Stimulated activated naive B cell treated with anti-CD40 and anti-IgM and Interleukin-4, amounts not matched to agents 10 μg/mL and 1 μg/mL and 100 μg/mL, for 72 hours (primary cell): ENCODE data around the gene ORC3.
"Not testable (repeated sequence)": the region's sequence is repeated elsewhere in the genome, so short reads cannot be mapped to it uniquely, and the experiment has no call there.

Experiments
- ATAC-seq, 2 donors: fragments of 150-1000 bp; cut with Tn5 transposase; replicated peaks; 2 replicates each; pipeline ENCODE4 v1.10.0; 2021; ENCODE audit warnings: moderate library complexity in 1 of 2
- DNase-seq: peaks from one replicate; pipeline ENCODE4 v3.0.0; 2021
- H3K27ac Mint-ChIP-seq: one replicate; pipeline ENCODE4 v1.8.0; 2022; ENCODE audit warnings: mild to moderate bottlenecking, mixed read lengths
- H3K27me3 Mint-ChIP-seq, 2 donors: one replicate each; pipeline ENCODE4 v1.8.0; 2022; ENCODE audit warnings: mixed read lengths in 2 of 2
- H3K36me3 Mint-ChIP-seq, 2 donors: one replicate each; pipeline ENCODE4 v1.8.0; 2022; ENCODE audit warnings: mixed read lengths in 2 of 2, mild to moderate bottlenecking in 1 of 2
- H3K4me1 Mint-ChIP-seq, 2 donors: one replicate each; pipeline ENCODE4 v1.8.0; 2022; ENCODE audit warnings: mixed read lengths in 2 of 2, mild to moderate bottlenecking in 1 of 2
- H3K4me3 Mint-ChIP-seq, 2 donors: one replicate each; pipeline ENCODE4 v1.8.0; 2022; ENCODE audit warnings: mild to moderate bottlenecking in 2 of 2, mixed read lengths in 2 of 2, moderate library complexity in 1 of 2
- H3K9me3 Mint-ChIP-seq, 2 donors: one replicate each; pipeline ENCODE4 v1.8.0; 2022; ENCODE audit warnings: mixed read lengths in 2 of 2, mild to moderate bottlenecking in 1 of 2

Gene ORC3

DNA sequence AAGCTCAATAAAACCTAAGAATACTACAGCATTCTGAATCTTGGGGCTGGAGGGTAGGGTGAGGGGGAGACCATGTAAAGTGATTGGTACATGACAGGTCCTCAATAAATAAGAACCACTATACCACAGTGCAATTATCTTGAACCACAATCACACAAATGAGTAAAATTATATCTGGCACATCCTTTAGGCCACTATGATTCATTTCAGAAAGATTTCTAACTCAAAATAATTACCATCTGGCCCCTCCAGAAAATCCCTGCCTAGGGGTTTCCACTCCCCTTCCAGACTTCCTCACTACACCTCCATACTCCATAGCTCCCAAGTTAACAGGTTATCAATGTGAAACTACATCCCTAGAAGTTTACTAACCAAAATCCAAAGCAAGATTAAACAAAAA is 92.4 kb downstream of the ORC3 start:
- Mint-ChIP-seq H3K4me1 (peaks cover 23 to 49% of the 10 kb centered on the region in 2 donors), H3K27me3 (no peaks in the 10 kb centered on the region), H3K27ac (peak overlapping the region; percentile 86), H3K9me3 (no peaks in the 10 kb centered on the region), H3K36me3 (peaks cover 37 to 58% of the 10 kb centered on the region in 2 donors), H3K4me3 (peak overlapping the region; percentile 7 to 36)
- ATAC-seq (peak; percentile 68 to 84), DNase-seq (no peak)

DNA sequence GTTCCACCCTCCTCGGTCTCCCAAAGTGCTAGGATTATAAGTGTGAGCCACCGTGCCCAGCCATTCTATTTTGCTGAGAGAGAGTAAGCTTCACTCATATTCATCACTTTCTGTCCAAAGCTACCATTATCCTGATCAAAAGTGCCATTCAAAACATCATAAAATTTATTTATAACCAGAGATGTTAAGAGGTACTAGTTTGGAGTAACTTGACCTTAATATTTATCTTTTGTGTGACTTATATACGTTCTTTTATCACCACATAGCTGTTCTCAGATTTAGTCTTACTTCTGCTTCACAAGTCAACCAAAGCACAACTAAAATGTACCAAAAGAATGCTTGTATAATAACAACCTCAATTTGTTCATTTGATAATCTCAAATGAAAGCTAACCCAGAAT is 94.0 kb downstream of the ORC3 start:
- Mint-ChIP-seq H3K27me3 (no peaks in the 10 kb centered on the region), H3K36me3 (peaks cover 29 to 54% of the 10 kb centered on the region in 2 donors), H3K4me3 (peak overlapping the region in 1 of 2 donors; percentile 60), H3K9me3 (no peaks in the 10 kb centered on the region), H3K4me1 (peaks cover 24 to 49% of the 10 kb centered on the region in 2 donors), H3K27ac (peak overlapping the region; percentile 75)
- DNase-seq (no peak), ATAC-seq (peak; percentile 71 to 72)

DNA sequence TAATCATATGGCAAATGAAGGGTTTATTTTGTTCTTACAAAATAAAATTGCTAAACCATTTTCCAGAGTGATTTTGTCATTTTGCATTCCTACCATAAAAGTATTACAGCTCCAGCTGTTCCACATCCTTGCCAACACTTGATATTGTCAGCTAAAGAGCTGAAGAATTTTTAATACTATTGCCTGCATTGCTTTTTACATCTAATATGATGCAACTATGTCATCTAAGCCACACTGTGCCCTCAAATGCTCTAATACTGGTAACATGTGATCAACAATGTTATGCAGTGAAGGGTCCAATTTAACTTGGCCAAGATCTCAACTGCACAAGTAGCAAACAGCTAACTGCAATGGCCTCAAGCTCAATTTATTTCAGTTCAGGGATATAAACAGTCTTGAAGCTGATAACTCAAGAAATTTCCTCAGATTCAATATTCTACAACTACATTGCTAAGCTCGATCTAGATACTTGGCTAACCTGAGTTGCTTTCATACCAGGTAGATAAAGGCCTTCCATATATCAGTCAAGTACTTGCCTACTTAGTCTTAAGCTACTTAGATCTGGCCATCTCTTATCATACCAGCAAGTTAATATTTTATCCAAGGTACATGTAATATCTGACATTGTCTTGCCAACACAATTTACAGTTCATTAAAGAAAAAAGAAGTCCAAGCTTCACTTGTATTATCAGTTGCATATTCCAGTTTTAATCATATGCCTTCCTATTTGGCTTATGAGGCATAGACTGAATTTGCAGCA is 95.1 kb downstream of the ORC3 start:
- Mint-ChIP-seq H3K27ac (no peak overlapping the region), H3K9me3 (no peaks in the 10 kb centered on the region), H3K36me3 (peaks cover 25 to 54% of the 10 kb centered on the region in 2 donors), H3K4me1 (peaks cover 22 to 60% of the 10 kb centered on the region in 2 donors), H3K27me3 (no peaks in the 10 kb centered on the region), H3K4me3 (no peak overlapping the region)
- DNase-seq (no peak), ATAC-seq (no peak)

DNA sequence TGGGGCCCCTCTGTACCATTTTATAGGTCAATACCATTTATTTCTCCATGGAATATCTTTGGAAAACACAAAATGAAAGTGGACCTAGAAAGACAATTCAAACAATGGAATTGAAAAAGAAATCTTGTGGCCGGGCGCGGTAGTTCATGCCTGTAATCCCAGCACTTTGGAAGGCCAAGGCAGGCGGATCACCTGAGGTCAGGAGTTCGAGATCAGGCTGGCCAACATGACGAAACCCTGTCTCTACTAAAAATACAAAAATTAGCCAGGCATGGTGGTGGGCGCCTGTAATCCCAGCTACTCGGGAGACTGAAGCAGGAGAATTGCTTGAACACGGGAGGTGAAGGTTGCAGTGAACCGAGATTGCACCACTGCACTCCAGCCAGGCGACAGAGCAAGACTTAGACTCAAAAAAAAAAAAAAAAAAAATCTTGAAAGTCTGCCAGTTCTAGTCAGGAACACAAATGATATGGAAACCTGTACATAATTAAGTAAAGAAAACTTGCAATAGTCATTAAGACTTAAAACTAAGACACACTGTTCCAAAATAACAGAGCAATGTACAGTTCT is 96.8 kb downstream of the ORC3 start:
- not testable (repeated sequence) for H3K4me3 Mint-ChIP-seq, DNase-seq, H3K9me3 Mint-ChIP-seq, H3K27me3 Mint-ChIP-seq, ATAC-seq
- peaks cover 33 to 76% of the 10 kb centered on the region in 2 donors for H3K4me1 Mint-ChIP-seq
- peaks cover 25 to 49% of the 10 kb centered on the region in 2 donors for H3K36me3 Mint-ChIP-seq
- H3K27ac Mint-ChIP-seq, result peak overlapping the region; percentile 31

DNA sequence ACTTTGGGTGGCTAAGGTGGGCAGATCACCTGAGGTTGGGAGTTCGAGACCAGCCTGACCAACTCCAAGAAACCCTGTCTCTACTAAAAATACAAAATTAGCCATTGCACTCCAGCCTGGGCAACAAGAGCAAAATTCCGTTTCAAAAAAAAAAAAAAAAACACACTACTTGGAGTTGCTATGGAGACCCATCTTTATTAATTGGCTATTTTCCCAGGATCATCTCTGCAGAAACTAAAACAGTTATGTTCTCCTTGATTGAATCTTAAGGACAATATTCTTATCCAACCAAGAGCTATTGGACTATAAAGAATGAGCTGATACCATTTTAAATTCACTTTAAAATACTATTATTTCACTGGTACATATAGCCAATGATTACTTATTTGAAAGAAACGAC is 97.4 kb downstream of the ORC3 start:
- no peak for DNase-seq
- no peak overlapping the region for H3K4me3 Mint-ChIP-seq
- H3K36me3 Mint-ChIP-seq, result peaks cover 25 to 47% of the 10 kb centered on the region in 2 donors
- no peaks in the 10 kb centered on the region for H3K9me3 Mint-ChIP-seq
- H3K27ac Mint-ChIP-seq, result peak overlapping the region; percentile 31
- no peaks in the 10 kb centered on the region for H3K27me3 Mint-ChIP-seq
- no peak for ATAC-seq
- peaks cover 30 to 80% of the 10 kb centered on the region in 2 donors for H3K4me1 Mint-ChIP-seq

DNA sequence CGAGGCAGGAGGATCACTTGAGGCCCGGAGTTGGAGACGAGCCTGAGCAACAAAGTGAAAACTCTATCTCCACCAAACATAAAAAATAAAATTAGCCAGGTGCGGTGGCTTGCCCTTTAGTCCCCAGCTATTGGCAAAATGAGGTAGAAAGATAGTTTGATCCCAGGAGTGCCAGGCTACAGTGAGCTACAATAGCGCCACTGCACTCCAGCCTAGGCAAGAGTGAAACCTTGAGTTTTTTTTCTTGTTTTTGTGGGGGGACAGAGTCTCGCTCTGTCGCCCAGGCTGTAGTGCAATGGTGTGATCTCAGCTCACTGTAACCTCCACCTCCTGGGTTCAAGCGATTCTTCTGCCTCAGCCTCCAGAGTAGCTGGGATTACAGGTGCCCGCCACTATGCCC is 98.0 kb downstream of the ORC3 start:
- not testable (repeated sequence) for DNase-seq, H3K4me3 Mint-ChIP-seq, H3K9me3 Mint-ChIP-seq, H3K27ac Mint-ChIP-seq, H3K27me3 Mint-ChIP-seq, ATAC-seq
- Mint-ChIP-seq H3K36me3 (peaks cover 23 to 41% of the 10 kb centered on the region in 2 donors), H3K4me1 (peaks cover 27 to 80% of the 10 kb centered on the region in 2 donors)

DNA sequence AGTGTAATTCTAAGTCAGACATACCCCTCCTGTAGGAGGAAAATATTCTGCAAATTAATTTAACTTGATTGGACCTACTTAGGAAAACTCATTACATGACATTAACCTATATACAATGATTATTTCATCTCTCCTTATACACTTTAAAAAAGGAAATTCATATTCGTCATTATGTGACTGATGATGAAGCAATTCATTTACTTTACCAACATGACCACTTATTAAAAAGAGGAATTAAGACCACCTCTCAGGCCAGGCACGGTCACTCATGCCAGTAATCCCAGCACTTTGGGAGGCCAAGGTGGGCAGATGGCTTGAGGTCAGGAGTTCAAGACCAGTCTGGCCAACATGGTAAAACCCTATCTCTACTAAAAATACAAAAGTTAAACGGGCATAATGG is 100.5 kb downstream of the ORC3 start:
- no peak for DNase-seq
- Mint-ChIP-seq H3K9me3 (no peaks in the 10 kb centered on the region), H3K27ac (no peak overlapping the region), H3K36me3 (peaks cover 18 to 33% of the 10 kb centered on the region in 2 donors), H3K4me3 (peak overlapping the region; percentile 21 to 22), H3K4me1 (peaks cover 23 to 76% of the 10 kb centered on the region in 2 donors), H3K27me3 (no peaks in the 10 kb centered on the region)
- ATAC-seq, result no peak

DNA sequence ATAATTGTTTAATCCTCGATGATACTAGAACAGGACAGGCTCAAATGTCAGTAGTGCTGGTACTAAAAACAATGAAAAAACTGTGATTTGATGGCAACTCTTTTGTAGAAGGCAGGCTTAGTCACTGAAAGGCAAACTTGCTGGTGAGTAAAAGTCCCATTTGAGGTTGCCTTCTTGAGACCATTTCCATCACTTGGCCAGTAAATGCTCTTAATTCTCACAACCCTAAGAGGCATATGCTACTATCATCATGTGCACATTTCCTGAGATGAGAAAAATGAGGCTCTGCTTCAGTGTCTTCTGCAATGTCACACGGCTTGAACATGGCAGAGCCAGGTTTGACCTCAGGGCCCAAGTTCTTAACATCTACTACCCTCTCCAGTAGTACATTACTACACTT is 102.2 kb downstream of the ORC3 start:
- Mint-ChIP-seq H3K36me3 (peaks cover 9 to 23% of the 10 kb centered on the region in 2 donors), H3K4me3 (no peak overlapping the region), H3K9me3 (no peaks in the 10 kb centered on the region), H3K27ac (peak overlapping the region; percentile 88), H3K27me3 (no peaks in the 10 kb centered on the region), H3K4me1 (peaks cover 23 to 69% of the 10 kb centered on the region in 2 donors)
- DNase-seq (no peak), ATAC-seq (no peak)

DNA sequence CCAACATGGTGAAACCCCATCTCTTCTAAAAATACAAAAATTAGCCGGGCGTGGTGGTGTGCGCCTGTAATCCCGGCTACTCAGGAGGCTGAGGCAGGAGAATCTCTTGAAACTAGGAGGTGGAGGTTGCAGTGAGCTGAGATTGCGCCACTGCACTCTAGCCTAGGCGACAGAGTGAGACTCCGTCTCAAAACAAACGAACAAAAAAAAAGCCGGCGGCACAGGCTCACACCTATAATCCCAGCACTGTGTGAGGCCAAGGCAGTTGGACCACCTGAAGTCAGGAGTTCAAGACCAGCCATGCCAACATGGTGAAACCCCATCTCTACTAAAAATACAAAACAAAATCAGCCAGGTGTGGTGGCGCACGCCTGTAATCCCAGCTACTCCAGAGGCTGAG is 106.9 kb downstream of the ORC3 start:
- Mint-ChIP-seq H3K36me3 (peaks cover 19 to 27% of the 10 kb centered on the region in 2 donors), H3K27ac (peak overlapping the region; percentile 20), H3K4me1 (peaks cover 23 to 55% of the 10 kb centered on the region in 2 donors)
- not testable (repeated sequence) for ATAC-seq, H3K4me3 Mint-ChIP-seq, H3K27me3 Mint-ChIP-seq, DNase-seq, H3K9me3 Mint-ChIP-seq

DNA sequence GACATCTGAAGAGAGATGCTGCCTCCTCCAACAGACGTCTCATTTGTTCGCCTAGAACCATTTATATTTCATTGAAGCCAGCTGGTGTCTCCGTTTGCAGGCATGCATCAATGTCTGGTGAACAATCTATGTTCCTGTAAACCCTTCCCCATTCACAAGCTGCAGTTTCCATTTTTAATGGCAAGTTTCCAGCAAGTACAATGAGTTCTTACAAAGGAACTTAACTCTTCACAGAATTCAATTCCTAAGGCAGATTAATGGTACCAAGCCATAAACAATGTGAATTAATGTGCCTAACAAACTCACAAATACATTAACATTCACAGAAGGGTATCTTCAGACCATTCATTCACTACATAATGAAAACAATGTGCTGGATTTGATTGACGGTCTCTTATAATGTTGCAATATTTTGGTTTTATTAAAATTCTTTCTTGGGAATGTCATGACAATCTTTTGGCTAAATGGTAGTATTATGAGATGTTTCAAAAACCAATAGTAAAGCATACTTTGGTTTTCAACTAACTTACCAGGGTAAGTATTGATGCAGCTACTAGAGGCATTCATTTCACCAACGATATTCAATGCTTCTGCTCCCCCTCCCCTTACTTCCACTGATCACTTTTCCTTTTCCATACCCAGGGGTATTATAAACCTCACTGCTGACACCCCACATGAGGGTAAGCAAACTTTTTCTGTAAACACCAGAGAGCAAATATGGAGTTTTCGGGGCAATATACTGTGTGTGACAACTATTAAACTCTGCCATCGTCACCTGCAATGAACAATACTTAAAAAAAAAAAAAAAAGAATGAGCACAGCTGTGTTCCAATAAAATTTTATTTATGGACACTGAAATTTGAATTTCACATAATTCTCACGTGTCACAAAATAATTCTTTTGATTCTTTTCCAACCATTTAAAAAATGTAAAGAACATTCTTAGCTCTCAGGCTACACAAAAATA is 107.9 kb downstream of the ORC3 start:
- peaks cover 24 to 50% of the 10 kb centered on the region in 2 donors for H3K4me1 Mint-ChIP-seq
- no peak for DNase-seq
- H3K9me3 Mint-ChIP-seq, result no peaks in the 10 kb centered on the region

DNA sequence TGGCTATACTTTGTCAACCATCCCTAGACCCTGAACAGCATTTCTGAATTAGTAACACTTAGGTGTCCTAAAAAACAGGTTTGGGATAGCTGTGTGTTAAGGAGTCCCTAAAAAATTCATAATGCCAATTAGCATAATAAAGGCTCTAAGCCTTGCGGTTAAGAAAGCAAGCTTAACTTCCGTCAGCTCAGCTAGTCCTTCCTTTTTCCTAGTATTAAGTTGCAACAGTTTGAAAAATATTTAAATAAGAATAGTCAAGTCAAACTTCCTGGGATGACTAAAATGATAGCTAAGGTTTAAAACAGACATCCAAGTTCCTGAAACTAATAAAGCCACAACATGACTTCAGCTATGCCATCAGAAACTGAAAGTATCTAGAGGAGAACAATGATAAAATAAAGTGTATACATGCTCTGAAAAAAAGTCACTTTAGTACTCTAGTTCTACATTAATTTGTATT is 108.6 kb downstream of the ORC3 start:
- DNase-seq (no peak), ATAC-seq (peak in 1 of 2 donors; percentile 7)
- Mint-ChIP-seq H3K27me3 (no peaks in the 10 kb centered on the region), H3K27ac (peak overlapping the region; percentile 14), H3K4me1 (peaks cover 24 to 47% of the 10 kb centered on the region in 2 donors), H3K4me3 (peak overlapping the region; percentile 96 to 97), H3K36me3 (peaks cover 19 to 27% of the 10 kb centered on the region in 2 donors), H3K9me3 (no peaks in the 10 kb centered on the region)

More for the DNA sequence above, 107.9 kb downstream of the ORC3 start:
- Mint-ChIP-seq H3K27me3 (no peaks in the 10 kb centered on the region), H3K4me3 (peak overlapping the region; percentile 96 to 97), H3K27ac (no peak overlapping the region), H3K36me3 (peaks cover 19 to 27% of the 10 kb centered on the region in 2 donors)
- ATAC-seq, result no peak

DNA sequence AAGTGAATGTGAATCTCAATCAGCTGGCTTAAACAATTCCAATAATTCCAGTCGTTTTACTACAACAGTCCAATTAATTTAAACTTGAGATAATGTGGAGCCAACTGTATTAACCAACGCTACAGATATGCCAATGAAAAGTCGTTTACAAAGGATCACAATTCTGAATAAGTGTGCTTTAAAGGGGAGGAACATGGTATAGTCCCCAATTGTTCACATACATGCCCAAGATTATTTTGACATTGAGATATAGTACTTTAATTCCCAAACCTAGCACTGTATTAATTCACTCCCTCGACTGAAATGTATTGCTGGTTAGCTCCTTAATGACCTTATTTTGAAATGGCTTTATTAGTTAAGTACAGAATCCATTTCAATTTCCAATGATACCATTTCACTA is 109.6 kb downstream of the ORC3 start:
- DNase-seq, result no peak
- ATAC-seq, result no peak
- Mint-ChIP-seq H3K27ac (no peak overlapping the region), H3K4me1 (peaks cover 21 to 39% of the 10 kb centered on the region in 2 donors), H3K27me3 (no peaks in the 10 kb centered on the region), H3K4me3 (peak overlapping the region; percentile 96 to 97), H3K9me3 (no peaks in the 10 kb centered on the region), H3K36me3 (peaks cover 15 to 27% of the 10 kb centered on the region in 2 donors)

DNA sequence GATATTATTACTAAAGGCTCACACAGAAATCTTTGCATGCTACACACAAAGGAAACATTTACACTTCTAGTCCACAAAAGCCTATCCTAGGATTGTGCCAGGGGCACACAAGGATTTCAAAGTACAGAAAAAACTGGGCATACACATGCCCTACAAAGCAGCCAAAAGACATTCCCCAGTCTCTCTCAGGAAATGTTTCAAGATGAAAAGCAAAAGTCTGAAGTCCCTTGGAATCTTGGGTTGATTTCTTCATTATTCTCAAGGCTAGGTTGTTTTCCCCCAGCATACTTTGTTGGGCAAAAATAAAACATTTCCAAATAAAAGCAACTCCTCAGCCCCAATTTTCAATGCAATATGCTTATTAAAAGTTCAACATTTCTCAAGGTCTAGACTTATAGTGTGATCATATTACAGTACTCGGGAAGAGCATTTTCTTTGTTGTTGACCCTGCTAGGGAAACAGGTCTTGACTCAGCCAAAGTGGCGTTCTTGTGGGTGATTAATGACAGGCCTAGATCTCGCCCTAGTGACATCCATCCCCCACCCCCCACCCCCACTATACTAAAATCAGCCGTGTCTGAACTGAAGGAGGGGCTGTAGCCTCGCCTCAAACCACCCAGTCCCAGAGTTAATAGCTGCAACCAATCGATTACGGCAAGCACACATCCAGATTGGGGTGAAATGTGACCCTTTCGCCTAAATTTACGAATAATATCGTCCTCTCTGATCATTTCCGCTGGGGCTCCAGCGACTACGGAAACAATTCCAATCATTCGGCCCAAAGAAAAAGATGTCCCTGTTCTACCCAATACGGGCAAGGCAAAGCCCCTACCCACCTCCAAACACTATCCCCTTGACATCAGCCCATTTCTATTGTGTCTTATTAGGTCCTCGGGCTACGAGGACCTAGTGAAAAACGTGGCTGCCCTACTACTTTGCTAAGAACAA is 110.7 kb downstream of the ORC3 start:
- no peak for DNase-seq
- H3K36me3 Mint-ChIP-seq, result peaks cover 15 to 27% of the 10 kb centered on the region in 2 donors
- H3K4me1 Mint-ChIP-seq, result peaks cover 21 to 33% of the 10 kb centered on the region in 2 donors
- peak overlapping the region; percentile 96 to 97 for H3K4me3 Mint-ChIP-seq
- peak overlapping the region; percentile 97 for H3K27ac Mint-ChIP-seq
- ATAC-seq, result no peak
- no peaks in the 10 kb centered on the region for H3K27me3 Mint-ChIP-seq
- no peaks in the 10 kb centered on the region for H3K9me3 Mint-ChIP-seq
